PC-3 (cell line): ENCODE measurements around the gene HECW1. TPM values are rescaled to one million over a fixed set of nuclear protein-coding genes. Genes with fewer than 3 reads are reported as not detected.

Source experiments
- ATAC-seq: fragments of 200-7000 bp; cut with Tn5 transposase; 2 replicates; pipeline ENCODE4 v1.9.1; 2020; ENCODE audit warnings: mild to moderate bottlenecking, moderate library complexity
- BruUV-seq: library from RNA; stranded (reverse); fragments of 400-500 nt; replicated peaks from 2 replicates; lab custom pipeline; 2021; lab: Mats Ljungman, UMichigan
- CTCF ChIA-PET: fragments of 300-600 bp; sonication (Branson Sonifier 250); formaldehyde crosslinking; loops from one replicate; lab custom pipeline; 2022; ENCODE audit warnings: antibody characterized with exemption; lab: Charles Lee
- POLR2A ChIA-PET: fragments of 300-600 bp; sonication (Branson Sonifier 250); formaldehyde crosslinking; loops from one replicate; lab custom pipeline; 2022; ENCODE audit warnings: antibody characterized with exemption; ENCODE audit not compliant: unreplicated experiment; lab: Charles Lee
- DNase-seq: peaks from one replicate; pipeline ENCODE4 v3.0.0-alpha.2; 2015
- H2AFZ ChIP-seq: fragments of 300-600 bp; sonication (generic); 2 replicates; pipeline ENCODE4 v1.6.0; 2016; ENCODE audit warnings: antibody characterized with exemption, low read length
- H3F3A ChIP-seq: fragments of 300-600 bp; sonication (generic); one replicate; pipeline ENCODE4 v1.6.0; 2017; ENCODE audit warnings: antibody characterized with exemption, low read length, control low read depth, mild to moderate bottlenecking; ENCODE audit not compliant: unreplicated experiment
- H3K27ac ChIP-seq: fragments of 300-600 bp; sonication (generic); 2 replicates; pipeline ENCODE4 v1.5.1; 2016; ENCODE audit warnings: mild to moderate bottlenecking, low read length
- H3K27me3 ChIP-seq: fragments of 300-600 bp; sonication (generic); 2 replicates; pipeline ENCODE4 v1.6.1; 2016; ENCODE audit warnings: low read length, mixed read lengths
- H3K36me3 ChIP-seq: fragments of 300-600 bp; sonication (generic); 2 replicates; pipeline ENCODE4 v1.6.1; 2016; ENCODE audit warnings: low read depth, mixed run types, low read length, mixed read lengths
- H3K4me1 ChIP-seq: fragments of 300-600 bp; sonication (generic); 2 replicates; pipeline ENCODE4 v1.5.1; 2016; ENCODE audit warnings: low read length; ENCODE audit not compliant: insufficient read depth
- H3K4me2 ChIP-seq: fragments of 300-600 bp; sonication (generic); 2 replicates; pipeline ENCODE4 v1.6.0; 2016; ENCODE audit warnings: low read length
- H3K4me3 ChIP-seq: fragments of 300-600 bp; sonication (generic); 2 replicates; pipeline ENCODE4 v1.5.1; 2016; ENCODE audit warnings: mild to moderate bottlenecking, low read length, mixed read lengths
- H3K79me2 ChIP-seq: fragments of 300-600 bp; sonication (generic); 2 replicates; pipeline ENCODE4 v1.6.1; 2017; ENCODE audit warnings: low read length, mixed read lengths
- H3K9ac ChIP-seq: fragments of 300-600 bp; sonication (generic); 2 replicates; pipeline ENCODE4 v1.6.0; 2016; ENCODE audit warnings: mild to moderate bottlenecking, low read length
- H3K9me2 ChIP-seq: fragments of 300-600 bp; sonication (generic); replicated peaks from 2 replicates; pipeline ENCODE4 v1.6.1; 2016; ENCODE audit warnings: mixed run types, low read length, mixed read lengths
- H3K9me3 ChIP-seq: fragments of 300-600 bp; sonication (generic); 2 replicates; pipeline ENCODE4 v1.6.1; 2016; ENCODE audit warnings: low read length, mixed read lengths
- H4K20me1 ChIP-seq: fragments of 300-600 bp; sonication (generic); 2 replicates; pipeline ENCODE4 v1.6.1; 2016; ENCODE audit warnings: low read length, mixed read lengths
- EZH2 ChIP-seq: fragments of 300-600 bp; sonication (generic); IDR thresholded peaks from one replicate; pipeline ENCODE4 v1.6.1; 2017; ENCODE audit warnings: antibody characterized with exemption, mild to moderate bottlenecking, low read length; ENCODE audit not compliant: unreplicated experiment
- EZH2phosphoT487 ChIP-seq: fragments of 300-600 bp; sonication (generic); IDR thresholded peaks from 2 replicates; pipeline ENCODE4 v1.6.1; 2018; ENCODE audit warnings: mild to moderate bottlenecking, antibody characterized with exemption, low read length, borderline replicate concordance
- intact Hi-C: fragments of 100-400 bp; cut with micrococcal nuclease; formaldehyde crosslinking; loops from 2 replicates; pipeline ENCODE4 v1.9.0; 2023
- total RNA-seq: library from RNA; depleted of rRNA; stranded (reverse); fragments of >200 nt; gene quantifications from 2 replicates; pipeline ENCODE4 v1.2.3, GENCODE V29; 2014
- TF ChIP-seq, protein P1 (sequence below): fragments of 300-600 bp; sonication (generic); conservative IDR thresholded peaks from 2 replicates; pipeline ENCODE4 v1.5.1; 2017; ENCODE audit warnings: antibody characterized with exemption, low read depth, mild to moderate bottlenecking, low read length

The HECW1 gene
- total RNA-seq, 1 experiment from 2014 or later = 3.0 TPM

DNA sequence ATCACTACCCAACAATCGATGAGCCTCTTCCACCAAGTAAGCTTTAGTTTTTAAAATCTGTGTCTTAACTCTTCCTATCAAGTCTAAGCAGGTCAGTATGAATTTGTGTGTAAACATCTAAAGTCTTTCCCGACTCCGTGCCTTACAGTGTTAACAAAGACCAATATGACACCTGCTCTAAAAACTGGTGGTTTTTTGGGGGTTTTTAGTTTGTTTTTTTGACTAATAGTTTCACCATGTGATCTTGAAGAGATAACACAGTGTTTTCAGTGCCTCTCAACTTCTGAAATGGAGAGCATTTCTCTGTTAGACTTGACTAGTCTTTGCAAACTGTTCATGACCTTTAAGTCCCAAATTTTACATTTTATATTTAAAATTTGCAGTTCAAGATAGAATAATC is 338.4 kb downstream of the HECW1 start:
- H3K4me1 ChIP-seq = no peaks in the 10 kb centered on the region
- H3K4me3 ChIP-seq = no peak overlapping the region
- H3K36me3 ChIP-seq = no peaks in the 10 kb centered on the region
- H3K9me3 ChIP-seq = no peaks in the 10 kb centered on the region
- ChIA-PET POLR2A (no interaction called here), CTCF (no interaction called here)
- H3K9me2 ChIP-seq = no peaks in the 10 kb centered on the region
- no peak for ATAC-seq
- H2AFZ ChIP-seq = no peak overlapping the region
- no peak overlapping the region for H3K9ac ChIP-seq
- no peaks in the 10 kb centered on the region for H3K79me2 ChIP-seq
- no peak overlapping the region for H3K4me2 ChIP-seq
- DNase-seq = no peak
- intact Hi-C loops = loop anchor here (10.0 kb wide), 1 partner anchor 124 kb away; no protein-coding TSS in a partner anchor
- no peak for TF ChIP-seq EZH2phosphoT487
- no peak for TF ChIP-seq EZH2
- no peak overlapping the region for H3K27ac ChIP-seq
- no peaks in the 10 kb centered on the region for H4K20me1 ChIP-seq
- H3F3A ChIP-seq = no peaks in the 10 kb centered on the region
- no TSS peak for BruUV-seq
- H3K27me3 ChIP-seq = no peaks in the 10 kb centered on the region

DNA sequence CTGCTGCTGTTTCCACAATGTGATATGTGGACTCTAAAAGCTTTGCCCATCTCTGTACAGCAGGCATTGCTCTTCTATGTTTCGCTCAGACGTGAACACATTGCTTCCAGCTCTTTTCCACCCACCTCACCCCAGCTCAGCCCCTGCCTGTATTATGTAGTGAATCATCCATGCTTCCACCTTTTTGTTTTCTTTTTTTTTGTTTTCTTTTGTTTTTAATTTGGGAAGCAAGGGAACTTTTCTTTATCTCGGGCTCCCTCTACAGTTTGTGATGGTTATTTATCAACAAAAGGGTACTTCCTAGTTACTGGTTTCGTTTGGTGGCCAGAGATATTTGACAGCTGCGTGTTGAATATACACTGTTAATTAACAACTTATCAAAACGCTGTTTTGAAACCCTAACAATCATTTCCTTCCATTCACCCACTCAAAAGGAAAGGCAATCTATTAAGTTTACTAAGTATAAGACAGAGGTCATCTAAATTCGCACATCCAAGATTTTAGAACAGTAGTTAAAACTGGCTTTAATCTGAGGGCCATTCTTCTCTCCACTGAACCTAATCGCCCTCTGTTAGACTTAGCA is 342.6 kb downstream of the HECW1 start:
- peak; percentile 67 for ATAC-seq
- no peaks in the 10 kb centered on the region for H3K9me3 ChIP-seq
- H3K27ac ChIP-seq = no peak overlapping the region
- H3K9ac ChIP-seq = no peak overlapping the region
- intact Hi-C loops = loop anchor here (2.0 to 10.0 kb wide), 3 partner anchors 120 to 514 kb away; no protein-coding TSS in a partner anchor
- H3K36me3 ChIP-seq = no peaks in the 10 kb centered on the region
- H3K4me3 ChIP-seq = peak overlapping the region; percentile 26; the same call in 1 of the 2 replicates
- peak; percentile 66 for DNase-seq
- peak overlapping the region; percentile 66 for H3K4me2 ChIP-seq
- POLR2A ChIA-PET = interaction anchor here (0.6 to 0.7 kb wide), 2 partner anchors 128 to 130 kb away, joined by 6 to 9 read pairs; partner anchors contain the start of gene STK17A
- TF ChIP-seq, protein P1, sequence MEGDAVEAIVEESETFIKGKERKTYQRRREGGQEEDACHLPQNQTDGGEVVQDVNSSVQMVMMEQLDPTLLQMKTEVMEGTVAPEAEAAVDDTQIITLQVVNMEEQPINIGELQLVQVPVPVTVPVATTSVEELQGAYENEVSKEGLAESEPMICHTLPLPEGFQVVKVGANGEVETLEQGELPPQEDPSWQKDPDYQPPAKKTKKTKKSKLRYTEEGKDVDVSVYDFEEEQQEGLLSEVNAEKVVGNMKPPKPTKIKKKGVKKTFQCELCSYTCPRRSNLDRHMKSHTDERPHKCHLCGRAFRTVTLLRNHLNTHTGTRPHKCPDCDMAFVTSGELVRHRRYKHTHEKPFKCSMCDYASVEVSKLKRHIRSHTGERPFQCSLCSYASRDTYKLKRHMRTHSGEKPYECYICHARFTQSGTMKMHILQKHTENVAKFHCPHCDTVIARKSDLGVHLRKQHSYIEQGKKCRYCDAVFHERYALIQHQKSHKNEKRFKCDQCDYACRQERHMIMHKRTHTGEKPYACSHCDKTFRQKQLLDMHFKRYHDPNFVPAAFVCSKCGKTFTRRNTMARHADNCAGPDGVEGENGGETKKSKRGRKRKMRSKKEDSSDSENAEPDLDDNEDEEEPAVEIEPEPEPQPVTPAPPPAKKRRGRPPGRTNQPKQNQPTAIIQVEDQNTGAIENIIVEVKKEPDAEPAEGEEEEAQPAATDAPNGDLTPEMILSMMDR = peak; percentile 81
- TF ChIP-seq EZH2 = no peak
- no peaks in the 10 kb centered on the region for H3K27me3 ChIP-seq
- no peaks in the 10 kb centered on the region for H3K4me1 ChIP-seq
- no peaks in the 10 kb centered on the region for H4K20me1 ChIP-seq
- BruUV-seq = no TSS peak
- no peaks in the 10 kb centered on the region for H3K9me2 ChIP-seq
- no peaks in the 10 kb centered on the region for H3F3A ChIP-seq
- peak overlapping the region; percentile 51 for H2AFZ ChIP-seq
- CTCF ChIA-PET = interaction anchor here (0.6 to 1.2 kb wide), 7 partner anchors 10 to 514 kb away, joined by 3 to 7 read pairs (median 3); partner anchors contain the start of gene STK17A
- no peaks in the 10 kb centered on the region for H3K79me2 ChIP-seq

DNA sequence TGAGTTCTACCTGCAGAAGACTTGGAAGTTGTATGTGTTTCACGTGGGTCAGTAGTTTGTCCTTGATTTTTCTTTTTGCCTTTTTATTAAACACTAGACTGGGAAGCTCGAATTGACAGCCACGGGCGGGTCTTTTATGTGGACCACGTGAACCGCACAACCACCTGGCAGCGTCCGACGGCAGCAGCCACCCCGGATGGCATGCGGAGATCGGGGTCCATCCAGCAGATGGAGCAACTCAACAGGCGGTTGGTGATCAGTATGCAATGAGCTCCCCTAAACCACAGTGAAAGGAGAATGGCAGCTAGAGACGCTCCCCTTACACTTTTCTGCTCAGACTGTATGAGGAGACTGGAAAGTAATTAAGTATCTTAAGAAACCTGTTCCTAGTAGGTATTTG is 343.8 kb downstream of the HECW1 start:
- no peak for DNase-seq
- CTCF ChIA-PET = interaction anchor here (0.7 to 0.9 kb wide), 4 partner anchors 13 to 244 kb away, joined by 3 to 6 read pairs (median 4); partner anchors contain the start of gene STK17A
- Histone ChIP-seq H3K9ac (no peak overlapping the region), H3K79me2 (no peaks in the 10 kb centered on the region), H3K9me2 (no peaks in the 10 kb centered on the region), H2AFZ (no peak overlapping the region), H3K4me1 (no peaks in the 10 kb centered on the region), H3K4me3 (no peak overlapping the region), H3K4me2 (no peak overlapping the region), H4K20me1 (no peaks in the 10 kb centered on the region), H3K27ac (no peak overlapping the region), H3K9me3 (no peaks in the 10 kb centered on the region), H3K36me3 (no peaks in the 10 kb centered on the region), H3K27me3 (no peaks in the 10 kb centered on the region), H3F3A (no peaks in the 10 kb centered on the region)
- POLR2A ChIA-PET = no interaction called here
- BruUV-seq = no TSS peak
- TF ChIP-seq EZH2phosphoT487 (no peak), EZH2 (no peak)
- TF ChIP-seq, protein P1 = no peak
- ATAC-seq = no peak
- intact Hi-C loops = loop anchor here (5.0 to 10.0 kb wide), 2 partner anchors 119 to 246 kb away; no protein-coding TSS in a partner anchor
